ENCODE data around the gene PLA2G4F.

PLA2G4F gene

DNA sequence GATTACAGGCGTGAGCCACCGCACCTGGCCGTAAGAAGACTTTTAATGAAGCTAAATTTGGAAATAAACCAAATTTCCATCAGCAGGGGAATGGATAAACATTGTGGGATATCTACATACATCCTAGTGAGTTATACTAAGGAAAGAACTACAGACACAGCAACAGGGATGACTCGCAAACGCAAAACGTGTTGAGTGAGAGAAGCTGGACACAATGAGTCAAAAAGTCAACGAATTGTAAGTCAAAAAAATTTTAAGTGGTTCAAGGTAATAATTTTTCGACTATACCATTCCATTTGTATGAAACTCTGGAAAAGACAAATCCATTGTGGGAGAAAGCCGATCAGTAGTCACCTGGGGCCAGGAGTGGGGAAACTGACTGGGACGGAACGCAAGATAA, 19.9 kb downstream of the PLA2G4F start:
- Histone ChIP-seq H3K4me1 (ENCODE audit: insufficient read depth, low read length) (no peaks in the 10 kb centered on the region), H3K27ac (ENCODE audit: low read length) (no peak overlapping the region), H4K20me1 (ENCODE audit: insufficient read depth, low read length) (no peaks in the 10 kb centered on the region), H3K4me2 (ENCODE audit: insufficient read depth, low read length) (no peak overlapping the region), H3K36me3 (ENCODE audit: insufficient read depth, low read length) (no peaks in the 10 kb centered on the region), H3K4me3 (ENCODE audit: low read depth in 1 of 2, low read length in 2 of 2) (no peak overlapping the region), H3K9me3 (ENCODE audit: insufficient read depth, low read length, severe bottlenecking) (no peaks in the 10 kb centered on the region), H3K9ac (ENCODE audit: low read depth, low read length) (no peak overlapping the region), H3K79me2 (ENCODE audit: insufficient read depth, low read length) (no peaks in the 10 kb centered on the region), H2AFZ (ENCODE audit: low read depth, low read length) (no peak overlapping the region), H3K27me3 (ENCODE audit: insufficient read depth, low read length, poor library complexity) (peaks cover 2% of the 10 kb centered on the region)
- DNase-seq (no peak), ATAC-seq (ENCODE audit: insufficient read depth, low read depth) (no peak)
- no peak for TF ChIP-seq EZH2 (IDR thresholded peaks at IDR 0.05; ENCODE audit: borderline replicate concordance, low read depth, low read length, severe bottlenecking)
- TF ChIP-seq, protein P1, sequence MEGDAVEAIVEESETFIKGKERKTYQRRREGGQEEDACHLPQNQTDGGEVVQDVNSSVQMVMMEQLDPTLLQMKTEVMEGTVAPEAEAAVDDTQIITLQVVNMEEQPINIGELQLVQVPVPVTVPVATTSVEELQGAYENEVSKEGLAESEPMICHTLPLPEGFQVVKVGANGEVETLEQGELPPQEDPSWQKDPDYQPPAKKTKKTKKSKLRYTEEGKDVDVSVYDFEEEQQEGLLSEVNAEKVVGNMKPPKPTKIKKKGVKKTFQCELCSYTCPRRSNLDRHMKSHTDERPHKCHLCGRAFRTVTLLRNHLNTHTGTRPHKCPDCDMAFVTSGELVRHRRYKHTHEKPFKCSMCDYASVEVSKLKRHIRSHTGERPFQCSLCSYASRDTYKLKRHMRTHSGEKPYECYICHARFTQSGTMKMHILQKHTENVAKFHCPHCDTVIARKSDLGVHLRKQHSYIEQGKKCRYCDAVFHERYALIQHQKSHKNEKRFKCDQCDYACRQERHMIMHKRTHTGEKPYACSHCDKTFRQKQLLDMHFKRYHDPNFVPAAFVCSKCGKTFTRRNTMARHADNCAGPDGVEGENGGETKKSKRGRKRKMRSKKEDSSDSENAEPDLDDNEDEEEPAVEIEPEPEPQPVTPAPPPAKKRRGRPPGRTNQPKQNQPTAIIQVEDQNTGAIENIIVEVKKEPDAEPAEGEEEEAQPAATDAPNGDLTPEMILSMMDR (IDR thresholded peaks at IDR 0.05; ENCODE audit: borderline replicate concordance, extremely low read depth, low read length, poor library complexity, severe bottlenecking): no peak

DNA sequence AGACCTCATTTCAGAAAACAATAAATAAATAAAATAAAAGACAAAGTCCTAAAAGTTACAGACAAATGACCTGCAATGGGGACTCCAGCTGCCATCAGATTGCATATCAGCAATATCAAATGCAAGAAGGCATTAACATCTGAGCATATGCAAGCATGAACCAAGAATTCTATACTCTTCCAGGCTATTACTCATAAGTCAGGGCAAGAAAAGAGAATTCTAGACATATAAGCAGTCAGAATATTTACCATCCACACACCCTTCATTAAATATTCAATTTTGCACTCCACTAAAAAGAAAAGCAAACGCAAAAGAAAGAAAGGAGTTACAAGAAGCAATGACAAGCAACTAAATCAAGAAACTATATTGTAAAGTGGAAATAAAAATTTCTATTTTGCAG, 21.1 kb downstream of the PLA2G4F start:
- TF ChIP-seq, protein P1 (IDR thresholded peaks at IDR 0.05; ENCODE audit: borderline replicate concordance, extremely low read depth, low read length, poor library complexity, severe bottlenecking): no peak
- no peak for TF ChIP-seq EZH2 (IDR thresholded peaks at IDR 0.05; ENCODE audit: borderline replicate concordance, low read depth, low read length, severe bottlenecking)

DNA sequence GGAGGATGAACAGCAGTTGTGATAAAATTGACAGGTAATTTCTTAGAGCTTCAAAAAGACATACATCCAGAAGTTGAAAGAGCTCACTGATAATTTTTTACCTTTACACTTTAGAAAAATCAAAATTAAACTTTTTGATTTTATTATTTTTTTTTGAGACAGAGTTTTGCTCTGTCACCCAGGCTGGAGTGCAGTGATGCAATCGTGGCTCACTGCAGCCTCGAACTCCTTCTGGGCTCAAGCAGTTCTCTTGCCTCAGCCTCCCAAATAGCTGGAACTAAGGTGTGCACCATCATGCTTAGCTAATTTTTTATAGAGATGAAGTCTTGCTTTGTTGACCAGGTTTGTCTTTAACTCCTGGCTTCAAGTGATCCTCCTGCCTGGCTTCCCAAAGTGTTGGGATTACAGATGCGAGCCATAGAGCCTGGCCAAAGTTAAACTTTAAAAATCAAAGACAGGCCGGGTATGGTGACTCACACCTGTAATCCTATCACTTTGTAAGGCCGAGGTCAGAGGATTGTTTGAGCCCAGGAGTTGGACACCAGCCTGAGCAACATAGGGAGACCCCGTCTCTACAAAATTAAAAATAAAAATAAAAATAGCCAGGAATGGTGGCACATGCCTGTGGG, 21.7 kb downstream of the PLA2G4F start:
- Histone ChIP-seq H3K36me3 (ENCODE audit: insufficient read depth, low read length) (no peaks in the 10 kb centered on the region), H3K27me3 (ENCODE audit: insufficient read depth, low read length, poor library complexity) (peaks cover 2% of the 10 kb centered on the region), H3K9me3 (ENCODE audit: insufficient read depth, low read length, severe bottlenecking) (no peaks in the 10 kb centered on the region), H3K9ac (ENCODE audit: low read depth, low read length) (no peak overlapping the region), H3K4me3 (ENCODE audit: low read depth in 1 of 2, low read length in 2 of 2) (no peak overlapping the region), H4K20me1 (ENCODE audit: insufficient read depth, low read length) (no peaks in the 10 kb centered on the region), H2AFZ (ENCODE audit: low read depth, low read length) (no peak overlapping the region), H3K4me2 (ENCODE audit: insufficient read depth, low read length) (no peak overlapping the region), H3K27ac (ENCODE audit: low read length) (no peak overlapping the region), H3K4me1 (ENCODE audit: insufficient read depth, low read length) (no peaks in the 10 kb centered on the region), H3K79me2 (ENCODE audit: insufficient read depth, low read length) (no peaks in the 10 kb centered on the region)
- no peak for ATAC-seq (ENCODE audit: insufficient read depth, low read depth)
- DNase-seq: no peak
- TF ChIP-seq, protein P1 (IDR thresholded peaks at IDR 0.05; ENCODE audit: borderline replicate concordance, extremely low read depth, low read length, poor library complexity, severe bottlenecking): no peak
- no peak for TF ChIP-seq EZH2 (IDR thresholded peaks at IDR 0.05; ENCODE audit: borderline replicate concordance, low read depth, low read length, severe bottlenecking)

More for the DNA sequence above, 21.1 kb downstream of the PLA2G4F start:
- Histone ChIP-seq H3K27me3 (ENCODE audit: insufficient read depth, low read length, poor library complexity) (peaks cover 2% of the 10 kb centered on the region), H3K36me3 (ENCODE audit: insufficient read depth, low read length) (no peaks in the 10 kb centered on the region), H3K4me2 (ENCODE audit: insufficient read depth, low read length) (no peak overlapping the region), H3K27ac (ENCODE audit: low read length) (no peak overlapping the region), H3K4me1 (ENCODE audit: insufficient read depth, low read length) (no peaks in the 10 kb centered on the region), H4K20me1 (ENCODE audit: insufficient read depth, low read length) (no peaks in the 10 kb centered on the region), H3K9ac (ENCODE audit: low read depth, low read length) (no peak overlapping the region), H3K79me2 (ENCODE audit: insufficient read depth, low read length) (no peaks in the 10 kb centered on the region), H3K4me3 (ENCODE audit: low read depth in 1 of 2, low read length in 2 of 2) (no peak overlapping the region), H3K9me3 (ENCODE audit: insufficient read depth, low read length, severe bottlenecking) (no peaks in the 10 kb centered on the region), H2AFZ (ENCODE audit: low read depth, low read length) (no peak overlapping the region)
- no peak for DNase-seq
- no peak for ATAC-seq (ENCODE audit: insufficient read depth, low read depth)

Data from DND-41 (cell line).